Right lobe of liver (tissue), 6 donors: ENCODE data around the gene PCNT. TPM values are rescaled to one million over a fixed set of nuclear protein-coding genes. Genes with fewer than 3 reads are reported as not detected.
A peak's percentile ranks its signal among the peaks of the same experiment; 100 is the strongest.

Experiments used
- ATAC-seq, 4 donors: fragments of 200-7000 bp; cut with Tn5 transposase; one replicate each; pipeline ENCODE4 v1.9.1; 2020; ENCODE audit warnings: mild to moderate bottlenecking in 4 of 4, moderate library complexity in 4 of 4
- DNase-seq, 3 donors: peaks; one replicate each; pipeline ENCODE4 v3.0.0-alpha.2; 2020
- H3K27ac ChIP-seq, 3 donors: fragments of 200-600 bp; one replicate each; pipeline ENCODE4 v1.8.0; 2022
- H3K27me3 ChIP-seq, 2 donors: fragments of 200-600 bp; one replicate each; pipeline ENCODE4 v1.8.0; 2022
- H3K36me3 ChIP-seq, 4 donors: fragments of 200-600 bp; sonication (generic) in 1 of 4; one replicate each; pipeline versions ENCODE4 v1.5.1 to v1.8.0; 2017 to 2022; ENCODE audit warnings: control low read depth in 1 of 4
- H3K4me1 ChIP-seq, 4 donors: fragments of 200-600 bp; sonication (generic) in 1 of 4; one replicate each; pipeline versions ENCODE4 v1.5.1 to v1.8.0; 2017 to 2022; ENCODE audit warnings: control low read depth in 1 of 4
- H3K4me3 ChIP-seq, 3 donors: fragments of 200-600 bp; one replicate each; pipeline ENCODE4 v1.8.0; 2022
- H3K9me3 ChIP-seq, 4 donors: fragments of 200-600 bp; sonication (generic) in 1 of 4; one replicate each; pipeline versions ENCODE4 v1.5.1 to v1.8.0; 2017 to 2022; ENCODE audit warnings: control low read depth in 1 of 4
- POLR2A ChIP-seq: fragments of 450-650 bp; IDR thresholded peaks from one replicate; pipeline ENCODE4 v1.6.1; 2017; ENCODE audit warnings: antibody characterized with exemption, mild to moderate bottlenecking
- WGBS: methylation state at CpG from one replicate; pipeline ENCODE4 v1.1.6; 2018; ENCODE audit warnings: low coverage, low lambda C conversion rate; ENCODE audit not compliant: insufficient coverage; ENCODE audit errors: missing lambda C conversion rate; 5-methylcytosine and 5-hydroxymethylcytosine counted together
- intact Hi-C, 2 donors: fragments of 100-400 bp; cut with DNase I; formaldehyde crosslinking; loops; one replicate each; pipeline versions ENCODE4 v1.11.2 to v1.14.1; 2022
- total RNA-seq, 6 experiments: library from RNA; depleted of rRNA in 2 of 6; stranded (reverse); fragments of >200 nt in 2 of 6; fragmentation: NEBNext Ultra II Directional in 3 of 6; extraction: Animal tissue kit (Norgen Biotek cat#: 25700) in 3 of 6; gene quantifications; one replicate each; pipeline versions ENCODE4 v1.1.0 to v1.2.4, GENCODE V29; 2016 to 2023
- TF ChIP-seq, protein P1 (sequence below), 4 donors: fragments of 200-600 bp in 3 of 4; fragments of 450-650 bp in 1 of 4; IDR thresholded peaks; one replicate each; pipeline versions ENCODE4 v1.5.1 to v1.8.0; 2016 to 2022; ENCODE audit warnings: antibody characterized with exemption in 4 of 4, mild to moderate bottlenecking in 2 of 4
- donor health status: DM: no; HTN: yes; CAD: no.
- donor health status: DM: no; HTN: no; CAD: no.
- donor health status: DM: no; HTN: no; CAD: no.
- donor health status: DM: no; HTN: yes; CAD: no.
- donor health status: DM: no; HTN: yes; CAD: no.

PCNT gene
- total RNA-seq, 6 experiments from 2014 or later = 9.9 to 18.2 (median 14.1) TPM

DNA sequence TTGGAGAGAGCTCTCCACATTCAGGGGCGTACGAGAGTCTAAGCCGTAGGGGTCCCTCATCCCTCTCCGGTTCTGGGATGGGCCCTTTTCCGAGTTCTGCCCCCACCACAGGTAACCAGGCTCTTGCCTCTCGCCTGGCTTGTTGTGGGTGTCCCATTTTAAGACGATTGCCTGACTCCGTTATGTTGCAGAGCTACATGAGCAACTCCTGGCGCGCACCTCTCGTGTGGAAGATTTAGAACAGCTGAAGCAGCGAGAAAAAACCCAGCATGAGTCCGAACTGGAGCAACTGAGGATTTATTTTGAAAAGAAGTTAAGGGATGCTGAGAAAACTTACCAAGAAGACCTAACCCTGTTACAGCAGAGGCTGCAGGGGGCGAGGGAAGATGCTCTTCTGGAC lies 29.0 kb downstream of the PCNT start:
- 92% methylated on average over 9 of the region's 14 CpGs for WGBS

DNA sequence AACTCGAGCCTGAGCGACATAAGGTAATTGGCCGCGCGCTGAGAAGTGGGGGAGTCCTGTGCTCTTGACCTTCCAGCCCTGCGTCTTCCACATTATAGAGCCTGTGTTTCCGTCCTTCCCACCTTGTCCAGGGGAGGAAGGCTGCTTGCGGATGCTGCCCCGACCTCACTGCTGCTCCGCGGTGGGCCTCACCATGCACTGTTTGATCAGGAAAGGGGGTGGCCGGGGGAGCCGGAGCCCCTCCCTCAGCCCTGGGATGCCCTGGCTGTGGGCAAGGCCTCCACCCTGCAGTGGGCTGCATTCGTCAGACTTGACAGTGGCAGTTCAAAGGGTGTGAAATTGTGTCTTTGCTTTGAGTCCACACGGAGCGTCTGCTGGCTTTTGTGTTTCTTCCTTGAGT lies 30.1 kb downstream of the PCNT start:
- H3K27ac ChIP-seq = no peak overlapping the region
- 95% methylated on average over 7 of the region's 16 CpGs for WGBS
- ATAC-seq (no peak), DNase-seq (no peak)
- no peaks in the 10 kb centered on the region for H3K9me3 ChIP-seq
- H3K4me3 ChIP-seq = no peak overlapping the region
- H3K27me3 ChIP-seq = no peaks in the 10 kb centered on the region
- TF ChIP-seq, protein P1, sequence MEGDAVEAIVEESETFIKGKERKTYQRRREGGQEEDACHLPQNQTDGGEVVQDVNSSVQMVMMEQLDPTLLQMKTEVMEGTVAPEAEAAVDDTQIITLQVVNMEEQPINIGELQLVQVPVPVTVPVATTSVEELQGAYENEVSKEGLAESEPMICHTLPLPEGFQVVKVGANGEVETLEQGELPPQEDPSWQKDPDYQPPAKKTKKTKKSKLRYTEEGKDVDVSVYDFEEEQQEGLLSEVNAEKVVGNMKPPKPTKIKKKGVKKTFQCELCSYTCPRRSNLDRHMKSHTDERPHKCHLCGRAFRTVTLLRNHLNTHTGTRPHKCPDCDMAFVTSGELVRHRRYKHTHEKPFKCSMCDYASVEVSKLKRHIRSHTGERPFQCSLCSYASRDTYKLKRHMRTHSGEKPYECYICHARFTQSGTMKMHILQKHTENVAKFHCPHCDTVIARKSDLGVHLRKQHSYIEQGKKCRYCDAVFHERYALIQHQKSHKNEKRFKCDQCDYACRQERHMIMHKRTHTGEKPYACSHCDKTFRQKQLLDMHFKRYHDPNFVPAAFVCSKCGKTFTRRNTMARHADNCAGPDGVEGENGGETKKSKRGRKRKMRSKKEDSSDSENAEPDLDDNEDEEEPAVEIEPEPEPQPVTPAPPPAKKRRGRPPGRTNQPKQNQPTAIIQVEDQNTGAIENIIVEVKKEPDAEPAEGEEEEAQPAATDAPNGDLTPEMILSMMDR (IDR thresholded peaks at IDR 0.05) = no peak
- no peak for TF ChIP-seq POLR2A
- H3K4me1 ChIP-seq = no peaks in the 10 kb centered on the region
- intact Hi-C loops = no loop called here
- peaks cover 0 to 55% (median 19%) of the 10 kb centered on the region in 4 donors for H3K36me3 ChIP-seq

More for the DNA sequence above, 29.0 kb downstream of the PCNT start:
- H3K9me3 ChIP-seq = no peaks in the 10 kb centered on the region
- ATAC-seq (no peak), DNase-seq (no peak)
- no peaks in the 10 kb centered on the region for H3K4me1 ChIP-seq
- H3K27me3 ChIP-seq = no peaks in the 10 kb centered on the region
- intact Hi-C loops = no loop called here
- H3K27ac ChIP-seq = no peak overlapping the region
- H3K4me3 ChIP-seq = no peak overlapping the region
- TF ChIP-seq POLR2A = no peak
- TF ChIP-seq, protein P1 (IDR thresholded peaks at IDR 0.05) = no peak
- H3K36me3 ChIP-seq = peaks cover 0 to 57% (median 20%) of the 10 kb centered on the region in 4 donors

DNA sequence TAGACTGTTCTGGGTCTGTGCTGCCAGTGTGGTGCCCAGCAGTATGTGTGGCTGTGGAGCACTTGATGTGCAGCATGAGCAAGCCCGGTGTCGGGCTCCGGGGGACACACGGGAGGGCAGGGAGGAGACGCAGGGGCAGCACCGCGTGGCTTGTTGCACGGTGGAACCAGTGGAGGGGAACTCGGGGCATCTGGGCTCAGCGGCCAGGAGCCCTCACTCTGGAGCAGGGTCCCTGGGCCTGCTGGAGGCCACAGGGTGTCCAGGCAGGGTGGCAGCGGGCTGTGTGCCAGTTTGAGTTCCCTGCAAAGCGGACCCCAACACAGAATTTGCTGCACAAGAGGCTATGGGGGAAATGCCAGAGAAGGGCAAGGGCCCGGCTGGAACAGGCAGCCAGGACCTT lies 30.6 kb downstream of the PCNT start:
- Histone ChIP-seq H3K36me3 (peaks cover 0 to 50% (median 16%) of the 10 kb centered on the region in 4 donors), H3K4me1 (no peaks in the 10 kb centered on the region), H3K27ac (no peak overlapping the region), H3K9me3 (no peaks in the 10 kb centered on the region), H3K27me3 (no peaks in the 10 kb centered on the region), H3K4me3 (no peak overlapping the region)
- DNase-seq (no peak), ATAC-seq (no peak)
- intact Hi-C loops = no loop called here
- TF ChIP-seq, protein P1 (IDR thresholded peaks at IDR 0.05) = no peak
- no peak for TF ChIP-seq POLR2A
- 85% methylated on average over 4 of the region's 13 CpGs for WGBS

DNA sequence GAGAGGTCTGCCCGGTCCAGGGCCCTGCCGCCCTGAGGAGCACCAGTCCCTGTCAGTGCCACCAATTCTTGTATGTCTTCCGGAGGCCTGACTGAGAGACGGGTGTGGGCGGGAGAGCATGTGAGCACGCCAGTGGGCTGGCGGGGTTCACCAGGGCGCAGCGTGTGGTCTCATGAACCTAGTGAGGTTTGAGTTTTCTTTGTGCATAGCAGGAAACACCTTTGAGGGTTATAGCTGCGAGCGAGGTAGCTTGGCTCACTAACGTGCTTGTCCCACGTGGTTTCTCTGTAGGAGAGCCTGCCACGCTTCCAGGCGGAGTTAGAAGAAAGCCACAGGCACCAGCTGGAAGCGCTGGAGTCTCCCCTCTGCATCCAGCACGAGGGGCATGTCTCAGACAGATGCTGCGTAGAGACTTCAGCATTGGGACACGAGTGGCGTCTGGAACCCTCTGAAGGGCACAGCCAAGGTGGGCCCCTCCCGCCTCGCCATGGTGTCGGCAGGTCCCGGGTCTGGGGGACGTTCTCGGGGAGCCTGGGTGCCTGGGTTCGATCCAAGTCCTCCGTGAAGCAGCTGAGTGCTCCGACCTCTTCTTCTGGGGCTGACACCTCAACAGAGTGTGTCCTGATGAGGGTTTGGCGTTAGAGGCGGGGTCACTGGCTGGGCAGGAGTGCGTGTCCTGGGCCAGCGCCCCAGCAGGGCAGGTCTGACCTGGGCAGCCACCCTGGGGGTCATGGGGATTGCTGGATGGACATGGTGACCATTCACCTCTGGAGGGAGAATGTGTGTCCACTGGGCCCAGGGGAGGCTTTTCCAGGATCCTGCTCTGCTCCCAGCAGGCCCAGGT lies 31.4 kb downstream of the PCNT start:
- H3K9me3 ChIP-seq = no peaks in the 10 kb centered on the region
- 100% methylated on average over 1 of the region's 33 CpGs for WGBS
- peak in 1 of 4 donors; percentile 4 for ATAC-seq
- TF ChIP-seq, protein P1 (IDR thresholded peaks at IDR 0.05) = no peak
- TF ChIP-seq POLR2A = no peak
- peaks cover 0 to 41% (median 14%) of the 10 kb centered on the region in 4 donors for H3K36me3 ChIP-seq
- intact Hi-C loops = no loop called here
- H3K27ac ChIP-seq = no peak overlapping the region
- no peaks in the 10 kb centered on the region for H3K27me3 ChIP-seq
- no peak overlapping the region for H3K4me3 ChIP-seq
- no peak for DNase-seq
- H3K4me1 ChIP-seq = no peaks in the 10 kb centered on the region
